Measurements from ENCODE around the gene RPL9. TPM values are rescaled to one million over a fixed set of nuclear protein-coding genes. Genes with fewer than 3 reads are reported as not detected.
"Not testable (repeated sequence)": the region's sequence is repeated elsewhere in the genome, so short reads cannot be mapped to it uniquely, and the experiment has no call there.

The RPL9 gene
- 1,447 TPM for polyA plus RNA-seq (2013, experiment 1 of 2)
- polyA plus RNA-seq (2013, experiment 2 of 2) = 1,536 TPM

- Histone ChIP-seq H3K36me3 (ENCODE audit: insufficient read depth, low read length) (peaks cover 74% of the 10 kb centered on the region), H3K9me3 (ENCODE audit: insufficient read depth, low read depth, low read length) (no peaks in the 10 kb centered on the region), H3K27ac (ENCODE audit: low read depth, low read length) (peak within 1 kb of the TSS; percentile 91), H3K27me3 (ENCODE audit: insufficient read depth, low read length) (no peaks in the 10 kb centered on the region), H3K4me3 (ENCODE audit: low read length) (peak within 1 kb of the TSS; percentile 75), H3K4me1 (ENCODE audit: insufficient read depth, low read length) (peaks cover 10% of the 10 kb centered on the region; the same call in 1 of the 2 replicates), H3K9ac (ENCODE audit: low read depth, low read length) (peak within 1 kb of the TSS; percentile 99)
- under 1% methylated on average over 55 of the region's 55 CpGs for WGBS
These were observed at the start of gene RPL9, which contains the start of gene LIAS for GRCh38 chr4:39458505-39459300. TSS of gene RPL9 (minus strand) at chr4:39458922. CDS start at chr4:39458439, 483 bp downstream. TSS of gene LIAS (plus strand) at chr4:39459056. CDS start at chr4:39459118, 62 bp downstream.

- Histone ChIP-seq H3K27ac (ENCODE audit: low read depth, low read length) (no peak overlapping the region), H3K27me3 (ENCODE audit: insufficient read depth, low read length) (no peaks in the 10 kb centered on the region), H3K4me3 (ENCODE audit: low read length) (no peak overlapping the region), H3K4me1 (ENCODE audit: insufficient read depth, low read length) (no peaks in the 10 kb centered on the region), H3K36me3 (ENCODE audit: insufficient read depth, low read length) (peaks cover 96% of the 10 kb centered on the region), H3K9me3 (ENCODE audit: insufficient read depth, low read depth, low read length) (no peaks in the 10 kb centered on the region), H3K9ac (ENCODE audit: low read depth, low read length) (no peak overlapping the region)
- WGBS = 100% methylated on average over 1 of the region's 1 CpG
These were observed 46.9 kb upstream of the RPL9 start for GRCh38 chr4:39505581-39505980.

- H3K36me3 ChIP-seq (ENCODE audit: insufficient read depth, low read length) = peaks cover 95% of the 10 kb centered on the region
These were observed 45.8 kb upstream of the RPL9 start for GRCh38 chr4:39504538-39504937.

GRCh38 chr4:39502664-39503035, 43.9 kb upstream of the RPL9 start:
- not testable (repeated sequence) for H3K4me3 ChIP-seq (ENCODE audit: low read length); H3K27me3 ChIP-seq (ENCODE audit: insufficient read depth, low read length); H3K9ac ChIP-seq (ENCODE audit: low read depth, low read length); H3K4me1 ChIP-seq (ENCODE audit: insufficient read depth, low read length); H3K9me3 ChIP-seq (ENCODE audit: insufficient read depth, low read depth, low read length); H3K27ac ChIP-seq (ENCODE audit: low read depth, low read length)
- 97% methylated on average over 4 of the region's 4 CpGs for WGBS
- peaks cover 93% of the 10 kb centered on the region for H3K36me3 ChIP-seq (ENCODE audit: insufficient read depth, low read length)

More at GRCh38 chr4:39504538-39504937, 45.8 kb upstream of the RPL9 start:
- no peak overlapping the region for H3K27ac ChIP-seq (ENCODE audit: low read depth, low read length)
- no peak overlapping the region for H3K9ac ChIP-seq (ENCODE audit: low read depth, low read length)
- no peaks in the 10 kb centered on the region for H3K27me3 ChIP-seq (ENCODE audit: insufficient read depth, low read length)
- WGBS = 100% methylated on average over 2 of the region's 2 CpGs
- no peaks in the 10 kb centered on the region for H3K4me1 ChIP-seq (ENCODE audit: insufficient read depth, low read length)
- H3K9me3 ChIP-seq (ENCODE audit: insufficient read depth, low read depth, low read length) = no peaks in the 10 kb centered on the region
- no peak overlapping the region for H3K4me3 ChIP-seq (ENCODE audit: low read length)

GRCh38 chr4:39502019-39502663, 43.4 kb upstream of the RPL9 start:
- Histone ChIP-seq H3K4me3 (ENCODE audit: low read length) (no peak overlapping the region), H3K9me3 (ENCODE audit: insufficient read depth, low read depth, low read length) (no peaks in the 10 kb centered on the region), H3K9ac (ENCODE audit: low read depth, low read length) (no peak overlapping the region), H3K36me3 (ENCODE audit: insufficient read depth, low read length) (peaks cover 88% of the 10 kb centered on the region), H3K27ac (ENCODE audit: low read depth, low read length) (no peak overlapping the region), H3K27me3 (ENCODE audit: insufficient read depth, low read length) (no peaks in the 10 kb centered on the region), H3K4me1 (ENCODE audit: insufficient read depth, low read length) (no peaks in the 10 kb centered on the region)

GRCh38 chr4:39498727-39499020, 40.0 kb upstream of the RPL9 start:
- Histone ChIP-seq H3K4me3 (ENCODE audit: low read length) (no peak overlapping the region), H3K27ac (ENCODE audit: low read depth, low read length) (no peak overlapping the region), H3K36me3 (ENCODE audit: insufficient read depth, low read length) (peaks cover 55% of the 10 kb centered on the region), H3K9ac (ENCODE audit: low read depth, low read length) (no peak overlapping the region), H3K4me1 (ENCODE audit: insufficient read depth, low read length) (no peaks in the 10 kb centered on the region), H3K27me3 (ENCODE audit: insufficient read depth, low read length) (no peaks in the 10 kb centered on the region), H3K9me3 (ENCODE audit: insufficient read depth, low read depth, low read length) (no peaks in the 10 kb centered on the region)

GRCh38 chr4:39497909-39498726, 39.4 kb upstream of the RPL9 start:
- no peak overlapping the region for H3K27ac ChIP-seq (ENCODE audit: low read depth, low read length)

GRCh38 chr4:39495446-39496213, 36.9 kb upstream of the RPL9 start:
- 89% methylated on average over 4 of the region's 4 CpGs for WGBS
- H3K9ac ChIP-seq (ENCODE audit: low read depth, low read length) = no peak overlapping the region

More at GRCh38 chr4:39497909-39498726, 39.4 kb upstream of the RPL9 start:
- Histone ChIP-seq H3K4me3 (ENCODE audit: low read length) (no peak overlapping the region), H3K9me3 (ENCODE audit: insufficient read depth, low read depth, low read length) (no peaks in the 10 kb centered on the region), H3K36me3 (ENCODE audit: insufficient read depth, low read length) (peaks cover 49% of the 10 kb centered on the region), H3K4me1 (ENCODE audit: insufficient read depth, low read length) (no peaks in the 10 kb centered on the region), H3K9ac (ENCODE audit: low read depth, low read length) (no peak overlapping the region), H3K27me3 (ENCODE audit: insufficient read depth, low read length) (no peaks in the 10 kb centered on the region)
- WGBS = 100% methylated on average over 1 of the region's 1 CpG

GRCh38 chr4:39494354-39494753, 35.6 kb upstream of the RPL9 start:
- Histone ChIP-seq H3K9me3 (ENCODE audit: insufficient read depth, low read depth, low read length) (no peaks in the 10 kb centered on the region), H3K4me1 (ENCODE audit: insufficient read depth, low read length) (no peaks in the 10 kb centered on the region), H3K27me3 (ENCODE audit: insufficient read depth, low read length) (no peaks in the 10 kb centered on the region), H3K9ac (ENCODE audit: low read depth, low read length) (no peak overlapping the region), H3K36me3 (ENCODE audit: insufficient read depth, low read length) (peaks cover 15% of the 10 kb centered on the region), H3K27ac (ENCODE audit: low read depth, low read length) (no peak overlapping the region), H3K4me3 (ENCODE audit: low read length) (no peak overlapping the region)
- 96% methylated on average over 1 of the region's 1 CpG for WGBS

More at GRCh38 chr4:39495446-39496213, 36.9 kb upstream of the RPL9 start:
- H3K36me3 ChIP-seq (ENCODE audit: insufficient read depth, low read length) = peaks cover 27% of the 10 kb centered on the region
- H3K4me1 ChIP-seq (ENCODE audit: insufficient read depth, low read length) = no peaks in the 10 kb centered on the region
- no peaks in the 10 kb centered on the region for H3K9me3 ChIP-seq (ENCODE audit: insufficient read depth, low read depth, low read length)
- H3K27ac ChIP-seq (ENCODE audit: low read depth, low read length) = no peak overlapping the region
- H3K27me3 ChIP-seq (ENCODE audit: insufficient read depth, low read length) = no peaks in the 10 kb centered on the region
- no peak overlapping the region for H3K4me3 ChIP-seq (ENCODE audit: low read length)

GRCh38 chr4:39490322-39490721, 31.6 kb upstream of the RPL9 start:
- H3K36me3 ChIP-seq (ENCODE audit: insufficient read depth, low read length) = no peaks in the 10 kb centered on the region
- no peaks in the 10 kb centered on the region for H3K4me1 ChIP-seq (ENCODE audit: insufficient read depth, low read length)
- H3K9ac ChIP-seq (ENCODE audit: low read depth, low read length) = no peak overlapping the region
- no peak overlapping the region for H3K27ac ChIP-seq (ENCODE audit: low read depth, low read length)
- H3K4me3 ChIP-seq (ENCODE audit: low read length) = no peak overlapping the region
- 94% methylated on average over 2 of the region's 2 CpGs for WGBS
- H3K9me3 ChIP-seq (ENCODE audit: insufficient read depth, low read depth, low read length) = no peaks in the 10 kb centered on the region
- H3K27me3 ChIP-seq (ENCODE audit: insufficient read depth, low read length) = no peaks in the 10 kb centered on the region

Data from HUES64 (cell line).